ENCODE measurements around the gene TPPP.
"Not testable (repeated sequence)": the region's sequence is repeated elsewhere in the genome, so short reads cannot be mapped to it uniquely, and the experiment has no call there.

Gene TPPP

DNA sequence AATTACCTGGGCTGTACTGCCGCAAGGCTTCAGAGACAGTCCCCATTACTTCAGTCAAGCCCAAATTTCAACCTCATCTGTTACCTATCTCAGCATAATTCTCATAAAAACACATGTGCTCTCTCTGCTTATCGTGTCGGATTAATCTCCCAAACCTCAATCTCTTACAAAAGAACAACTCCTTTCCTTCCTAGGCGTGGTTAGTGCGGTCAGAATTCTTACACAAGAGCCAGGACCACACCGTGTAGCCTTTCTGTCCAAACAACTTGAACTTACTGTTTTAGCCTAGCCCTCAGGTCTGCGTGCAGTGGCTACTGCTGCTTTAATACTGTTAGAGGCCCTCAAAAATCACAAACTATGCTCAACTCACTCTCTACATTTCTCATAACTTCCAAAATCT lies 13.0 kb upstream of the TPPP start:
- H3K4me3 ChIP-seq (replicated peaks in 1 of 2; ENCODE audit: low read depth in 2 of 2, low read length in 2 of 2); DNase-seq (ENCODE audit: low read depth in 2 of 2): not testable (repeated sequence)

DNA sequence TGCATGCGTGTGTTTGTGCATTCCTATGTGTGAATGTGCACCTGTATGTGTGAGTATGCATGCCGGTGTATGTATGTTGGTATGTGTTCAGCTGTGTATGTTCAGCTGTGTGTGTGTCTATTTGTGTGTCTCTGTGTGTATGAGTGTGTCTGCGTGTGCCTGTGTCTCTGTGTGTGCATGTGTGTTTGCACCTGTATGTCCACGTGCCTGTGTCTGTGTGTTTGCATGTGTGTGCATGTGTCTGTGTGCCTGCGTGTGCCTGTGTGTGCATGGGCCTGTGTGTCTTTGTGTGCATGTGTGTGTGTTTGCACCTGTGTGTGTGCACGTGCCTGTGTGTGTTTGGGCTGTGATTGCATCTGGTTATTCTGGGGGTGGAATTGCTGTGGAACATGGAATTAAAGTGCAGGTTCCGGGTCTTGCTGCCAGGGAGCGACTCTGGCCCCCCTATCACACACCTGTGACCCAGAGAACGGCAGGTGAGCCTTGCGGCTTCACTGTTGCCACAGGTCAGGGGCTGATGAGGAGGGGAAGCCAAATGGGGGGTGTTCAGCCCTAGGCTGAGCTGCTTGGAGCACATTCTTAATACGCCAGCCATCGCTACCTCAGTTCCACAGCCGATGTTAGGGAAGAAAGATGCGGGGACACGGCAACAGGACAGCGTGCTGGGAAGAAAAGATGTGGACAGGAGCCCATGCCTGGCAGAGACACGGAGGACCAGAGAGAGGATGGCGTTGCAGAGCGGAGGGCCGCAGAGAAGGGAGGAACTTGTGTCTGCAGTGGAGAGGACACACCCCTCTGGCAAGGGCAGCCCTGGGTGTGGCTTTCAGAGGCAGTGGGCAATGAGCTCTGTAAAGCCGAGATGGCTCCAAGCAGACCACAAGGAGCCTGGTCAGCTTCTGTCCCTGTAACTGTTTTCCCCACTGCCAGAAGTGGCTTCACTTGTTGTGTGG lies 3.9 kb upstream of the TPPP start:
- not testable (repeated sequence) for DNase-seq (ENCODE audit: low read depth in 2 of 2); H3K4me3 ChIP-seq (replicated peaks in 1 of 2; ENCODE audit: low read depth in 2 of 2, low read length in 2 of 2)

DNA sequence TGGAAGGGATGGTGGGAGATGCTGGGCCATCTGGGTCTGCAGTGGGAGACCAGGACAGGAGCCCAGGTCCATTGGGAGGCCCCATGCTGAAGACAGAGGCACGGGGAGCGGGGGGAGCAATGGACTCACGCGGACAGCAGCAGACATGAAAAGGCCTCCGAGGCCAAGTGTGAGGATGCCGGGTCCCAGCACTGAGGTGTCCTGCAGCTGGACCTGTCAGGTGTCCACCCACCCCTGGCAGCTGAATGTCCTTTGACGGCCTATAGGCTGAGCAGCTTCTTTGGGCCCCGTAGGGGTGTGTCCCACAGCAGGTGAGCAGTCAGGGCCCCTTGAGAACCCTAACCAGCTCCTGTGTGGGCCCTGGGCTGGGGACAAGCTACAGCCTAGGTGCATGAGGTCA lies 3.0 kb upstream of the TPPP start:
- not testable (repeated sequence) for DNase-seq (ENCODE audit: low read depth in 2 of 2); H3K4me3 ChIP-seq (replicated peaks in 1 of 2; ENCODE audit: low read depth in 2 of 2, low read length in 2 of 2)

DNA sequence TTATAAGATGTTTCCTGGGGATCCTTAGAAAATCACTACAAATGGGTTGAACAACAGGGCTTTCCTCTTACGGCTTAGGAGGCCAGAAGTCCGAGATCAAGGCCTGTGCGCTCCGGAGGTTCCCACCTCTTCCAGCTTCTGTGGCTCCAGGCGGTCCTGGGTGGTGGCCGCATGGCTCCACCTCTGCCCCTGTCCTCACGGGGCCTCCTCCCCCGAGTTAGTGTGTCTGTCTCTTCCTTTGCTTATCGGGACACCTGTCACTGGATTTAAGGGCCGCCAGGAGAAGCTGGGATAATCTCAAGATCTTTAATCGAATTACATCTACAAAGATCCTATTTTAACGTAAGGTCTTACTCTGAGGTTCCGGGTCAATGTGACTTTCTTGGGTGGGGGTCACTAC lies 2.3 kb upstream of the TPPP start:
- H3K4me3 ChIP-seq (replicated peaks in 1 of 2; ENCODE audit: low read depth in 2 of 2, low read length in 2 of 2); DNase-seq (ENCODE audit: low read depth in 2 of 2): not testable (repeated sequence)

DNA sequence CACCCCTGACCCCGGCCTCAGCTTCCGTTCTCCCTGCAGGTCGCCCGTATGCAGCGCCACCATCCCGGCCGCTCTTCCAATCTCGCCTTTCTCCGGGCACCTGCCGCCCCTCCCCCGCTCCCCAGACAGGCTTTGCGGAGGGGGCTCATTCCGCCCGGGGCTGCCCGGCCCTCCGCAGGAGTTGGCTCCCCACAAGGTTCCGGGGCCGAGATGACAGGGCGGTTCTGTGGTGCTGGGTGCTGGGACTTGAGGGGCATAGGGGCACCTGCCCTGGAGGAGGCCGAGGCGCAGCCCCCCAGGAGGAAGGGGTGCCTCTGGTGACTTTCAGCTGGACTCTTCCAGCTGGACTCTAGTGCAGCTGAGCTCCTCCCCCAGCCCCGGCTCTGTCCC lies 885 bp upstream of the TPPP start:
- not testable (repeated sequence) for H3K4me3 ChIP-seq (replicated peaks in 1 of 2; ENCODE audit: low read depth in 2 of 2, low read length in 2 of 2); DNase-seq (ENCODE audit: low read depth in 2 of 2)

DNA sequence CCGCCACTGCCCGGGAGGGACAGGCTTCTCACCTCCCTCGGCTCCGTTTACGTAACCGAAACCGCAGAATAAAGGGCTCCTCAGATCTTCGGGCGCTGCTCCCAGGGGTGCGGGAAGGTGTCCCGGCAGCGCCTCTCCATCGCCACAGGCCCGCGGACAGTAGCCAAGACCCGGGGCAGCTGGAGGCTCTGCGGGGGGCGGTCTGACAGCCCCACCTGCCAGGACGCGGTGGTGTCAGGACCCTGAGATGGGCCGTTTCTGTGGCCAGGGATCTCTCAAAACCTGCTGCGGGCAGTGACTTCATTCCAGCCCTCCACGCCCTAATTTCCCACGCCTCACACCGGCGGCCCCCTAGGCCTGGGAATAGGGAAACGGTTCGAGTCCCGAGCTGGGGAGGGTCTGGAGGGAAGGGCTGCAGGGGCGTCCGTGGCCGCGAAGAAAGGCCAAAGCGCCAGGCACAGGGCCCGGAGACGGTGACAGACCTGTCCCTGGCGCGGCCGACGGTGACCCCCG lies 567 bp downstream of the TPPP start:
- DNase-seq (ENCODE audit: low read depth in 2 of 2) = not testable (repeated sequence)
- peak overlapping the region in 1 of 2 donors; percentile 21 for H3K4me3 ChIP-seq (replicated peaks in 1 of 2; ENCODE audit: low read depth in 2 of 2, low read length in 2 of 2)

DNA sequence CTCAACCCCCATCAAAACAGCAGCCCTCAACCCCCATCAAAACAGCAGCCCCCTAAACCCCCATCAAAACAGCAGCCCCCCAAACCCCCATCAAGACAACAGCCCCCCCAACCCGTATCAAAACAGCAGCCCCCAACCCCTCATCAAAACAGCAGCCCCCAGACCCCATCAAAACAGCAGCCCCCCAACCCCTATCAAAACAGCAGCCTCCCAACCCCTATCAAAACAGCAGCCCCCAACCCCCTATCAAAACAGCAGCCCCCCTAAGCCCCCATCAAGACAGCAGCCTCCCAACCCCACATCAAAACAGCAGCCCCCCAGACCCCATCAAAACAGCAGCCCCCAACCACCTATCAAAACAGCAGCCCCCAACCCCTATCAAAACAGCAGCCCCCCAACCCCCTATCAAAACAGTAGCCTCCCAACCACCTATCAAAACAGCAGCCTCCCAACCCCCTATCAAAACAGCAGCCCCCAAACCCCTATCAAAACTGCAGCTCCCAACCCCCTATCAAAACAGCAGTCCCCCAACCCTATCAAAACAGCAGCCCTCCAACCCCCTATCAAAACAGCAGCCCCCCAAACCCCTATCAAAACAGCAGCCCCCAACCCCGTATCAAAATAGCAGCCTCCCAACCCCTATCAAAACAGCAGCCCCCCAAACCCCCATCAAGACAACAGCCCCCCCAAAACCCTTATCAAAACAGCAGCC lies 1.2 kb downstream of the TPPP start:
- DNase-seq (ENCODE audit: low read depth in 2 of 2) = no peak
- no peak overlapping the region for H3K4me3 ChIP-seq (replicated peaks in 1 of 2; ENCODE audit: low read depth in 2 of 2, low read length in 2 of 2)
- TF ChIP-seq, protein P1, sequence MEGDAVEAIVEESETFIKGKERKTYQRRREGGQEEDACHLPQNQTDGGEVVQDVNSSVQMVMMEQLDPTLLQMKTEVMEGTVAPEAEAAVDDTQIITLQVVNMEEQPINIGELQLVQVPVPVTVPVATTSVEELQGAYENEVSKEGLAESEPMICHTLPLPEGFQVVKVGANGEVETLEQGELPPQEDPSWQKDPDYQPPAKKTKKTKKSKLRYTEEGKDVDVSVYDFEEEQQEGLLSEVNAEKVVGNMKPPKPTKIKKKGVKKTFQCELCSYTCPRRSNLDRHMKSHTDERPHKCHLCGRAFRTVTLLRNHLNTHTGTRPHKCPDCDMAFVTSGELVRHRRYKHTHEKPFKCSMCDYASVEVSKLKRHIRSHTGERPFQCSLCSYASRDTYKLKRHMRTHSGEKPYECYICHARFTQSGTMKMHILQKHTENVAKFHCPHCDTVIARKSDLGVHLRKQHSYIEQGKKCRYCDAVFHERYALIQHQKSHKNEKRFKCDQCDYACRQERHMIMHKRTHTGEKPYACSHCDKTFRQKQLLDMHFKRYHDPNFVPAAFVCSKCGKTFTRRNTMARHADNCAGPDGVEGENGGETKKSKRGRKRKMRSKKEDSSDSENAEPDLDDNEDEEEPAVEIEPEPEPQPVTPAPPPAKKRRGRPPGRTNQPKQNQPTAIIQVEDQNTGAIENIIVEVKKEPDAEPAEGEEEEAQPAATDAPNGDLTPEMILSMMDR (IDR thresholded peaks at IDR 0.05; ENCODE audit: low read depth, low read length) = no peak

DNA sequence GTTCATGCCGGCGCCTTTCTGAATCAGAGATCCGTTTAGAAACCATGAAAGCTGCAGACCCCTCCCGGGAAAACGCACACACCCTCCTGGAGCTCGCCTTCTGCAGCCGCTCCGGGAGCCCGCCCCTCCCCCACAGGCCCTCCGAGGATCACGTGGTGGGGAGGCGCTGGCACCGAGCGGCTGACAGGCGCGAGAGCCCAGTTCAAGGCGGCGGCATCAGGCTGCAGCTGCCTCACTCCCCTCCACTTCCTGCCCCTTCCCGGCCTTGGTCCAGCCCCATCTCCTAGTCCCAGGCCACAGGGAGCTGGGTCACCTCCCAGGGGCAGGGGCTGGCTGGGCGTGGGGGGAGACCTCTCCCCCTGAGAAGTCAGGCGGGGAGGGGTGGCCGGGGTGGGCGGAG lies 2.1 kb downstream of the TPPP start:
- not testable (repeated sequence) for DNase-seq (ENCODE audit: low read depth in 2 of 2); H3K4me3 ChIP-seq (replicated peaks in 1 of 2; ENCODE audit: low read depth in 2 of 2, low read length in 2 of 2)

DNA sequence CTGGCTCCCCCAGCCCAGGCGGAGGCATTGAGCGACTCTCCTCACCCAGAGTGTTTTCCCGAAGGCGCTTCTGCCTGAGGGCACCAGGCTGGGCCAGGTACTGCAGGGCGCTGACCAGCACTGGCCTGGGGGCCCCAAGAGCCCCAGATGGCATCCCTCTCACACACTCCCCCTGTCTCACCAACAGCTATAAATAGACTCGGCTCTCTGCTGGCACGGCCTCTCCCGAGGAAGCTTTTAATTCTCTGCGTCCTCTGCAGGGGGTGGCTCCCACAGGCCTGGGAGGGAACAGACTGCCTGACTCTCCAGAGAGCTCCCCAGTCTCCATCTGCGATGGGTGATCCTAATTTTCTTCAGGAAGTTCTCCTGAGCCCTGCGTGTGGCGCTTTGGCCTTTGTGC lies 2.9 kb downstream of the TPPP start:
- H3K4me3 ChIP-seq (replicated peaks in 1 of 2; ENCODE audit: low read depth in 2 of 2, low read length in 2 of 2); DNase-seq (ENCODE audit: low read depth in 2 of 2): not testable (repeated sequence)

DNA sequence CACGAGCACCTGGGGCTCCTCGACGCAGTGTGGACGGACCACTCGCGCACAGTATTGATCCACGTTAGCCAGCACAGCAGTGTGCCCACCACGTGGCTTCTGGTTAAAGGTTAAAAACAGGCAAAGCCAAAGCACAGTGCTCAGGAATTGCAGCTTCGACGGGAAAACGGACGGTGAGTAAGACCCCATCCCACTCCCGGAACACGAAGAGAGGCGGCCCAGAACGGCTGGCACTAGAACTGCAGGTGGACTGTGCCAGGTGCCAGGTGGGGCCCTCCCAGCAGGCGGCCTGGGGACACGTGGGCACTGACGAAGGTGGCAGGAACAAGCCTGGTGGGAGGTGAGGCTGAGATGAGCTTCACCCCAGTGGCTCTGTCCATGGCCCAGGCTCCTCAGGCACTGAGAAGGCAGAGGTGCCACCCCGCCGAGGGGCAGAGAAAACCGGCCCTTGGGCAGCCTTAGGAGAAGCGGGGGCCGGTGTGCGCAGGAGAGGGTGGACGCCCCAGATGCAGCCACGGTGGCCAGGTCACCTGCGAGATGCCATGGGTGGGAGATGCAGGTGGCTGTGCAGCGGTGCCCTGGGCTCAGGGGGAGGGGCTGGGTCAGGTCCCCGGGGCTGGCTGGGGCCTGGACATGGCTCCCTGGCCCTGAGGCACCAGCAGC lies 4.7 kb downstream of the TPPP start:
- not testable (repeated sequence) for DNase-seq (ENCODE audit: low read depth in 2 of 2); H3K4me3 ChIP-seq (replicated peaks in 1 of 2; ENCODE audit: low read depth in 2 of 2, low read length in 2 of 2)

DNA sequence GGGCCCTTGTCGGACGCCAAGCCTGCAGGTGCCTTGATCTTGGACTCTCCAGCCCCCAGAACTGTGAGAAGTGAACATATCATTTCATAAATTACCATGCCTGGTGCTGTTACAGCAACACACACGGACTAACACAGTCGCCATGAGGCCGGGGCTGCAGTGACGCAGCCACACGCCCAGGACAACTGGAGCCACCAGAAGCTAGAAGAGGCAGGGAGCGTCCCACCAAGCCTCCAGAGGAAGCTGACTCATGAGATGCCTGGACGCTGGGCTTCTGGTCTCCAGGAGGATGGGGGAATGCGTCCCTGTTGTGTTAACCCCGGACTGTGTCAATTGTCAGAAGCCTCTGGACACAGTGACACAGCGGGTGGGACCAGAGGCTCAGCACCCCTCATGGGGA lies 6.2 kb downstream of the TPPP start:
- H3K4me3 ChIP-seq (replicated peaks in 1 of 2; ENCODE audit: low read depth in 2 of 2, low read length in 2 of 2); DNase-seq (ENCODE audit: low read depth in 2 of 2): not testable (repeated sequence)

DNA sequence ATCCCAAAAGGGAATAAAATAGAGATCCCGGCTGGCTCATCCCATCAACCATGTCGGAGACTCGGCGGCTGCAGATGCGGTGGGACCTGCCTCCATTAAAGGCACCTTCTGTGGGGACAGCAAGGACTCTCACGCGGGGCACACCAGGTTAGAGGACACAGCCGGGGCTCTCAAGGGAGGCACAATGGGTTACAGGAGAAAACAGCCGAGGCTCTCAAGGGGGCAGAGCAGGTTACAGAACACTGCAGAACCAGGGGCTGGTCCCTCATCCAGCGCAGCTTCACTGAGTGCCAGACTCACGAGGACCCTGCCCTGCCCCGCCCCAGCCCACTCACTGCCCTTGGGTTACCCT lies 7.0 kb downstream of the TPPP start:
- not testable (repeated sequence) for H3K4me3 ChIP-seq (replicated peaks in 1 of 2; ENCODE audit: low read depth in 2 of 2, low read length in 2 of 2); DNase-seq (ENCODE audit: low read depth in 2 of 2)

Measured in cardiac fibroblast (primary cell).